Measurements from ENCODE around the gene RBBP9. TPM values are rescaled to one million over a fixed set of nuclear protein-coding genes. Genes with fewer than 3 reads are reported as not detected.

The RBBP9 gene
- total RNA-seq, 2 donors from 2014 or later: 7.7 to 23.8 TPM

DNA sequence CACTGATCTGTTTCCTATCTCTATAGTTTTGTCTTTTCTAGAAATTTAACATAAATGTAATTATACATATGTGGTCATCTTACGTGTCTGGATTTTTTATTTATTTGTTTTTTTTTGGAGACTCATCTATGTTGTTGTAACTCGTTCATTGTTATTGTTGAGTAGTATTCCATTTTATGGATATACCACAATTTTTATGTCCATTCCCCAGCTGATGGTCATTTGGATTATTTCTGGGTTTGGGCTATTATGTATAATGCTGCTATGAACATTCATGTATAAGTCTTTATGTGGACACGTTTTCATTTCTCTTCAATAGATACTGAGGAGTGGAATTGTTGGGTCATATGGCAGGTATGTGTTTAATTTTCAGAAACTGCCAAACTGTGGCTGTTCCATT lies 40.4 kb downstream of the RBBP9 start:
- Mint-ChIP-seq H3K9me3 (peaks cover 3 to 5% of the 10 kb centered on the region in 2 donors), H3K27ac (no peak overlapping the region), H3K36me3 (peaks cover 0 to 4% of the 10 kb centered on the region in 2 donors)
- DNase-seq (ENCODE audit: low spot score in 2 of 2) (no peak), ATAC-seq (no peak)

DNA sequence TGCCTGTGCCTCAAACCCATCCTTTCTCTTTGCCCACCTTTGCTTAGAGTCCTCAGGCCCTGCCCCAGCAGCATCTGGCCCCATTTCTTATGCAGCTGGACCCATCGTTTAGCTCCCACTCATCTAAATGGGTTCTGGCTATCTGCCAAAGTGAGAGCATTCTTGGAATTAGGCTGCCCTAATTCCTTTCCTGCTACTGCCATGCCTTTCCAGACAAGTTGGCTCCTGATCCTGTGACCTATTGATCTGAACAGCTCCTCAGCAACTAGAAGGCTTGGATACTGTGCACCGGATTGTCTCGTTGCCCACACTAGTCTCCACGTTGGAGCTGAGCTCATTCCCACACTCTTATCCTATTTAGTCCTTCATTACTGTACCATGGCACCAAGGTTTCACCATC lies 53.1 kb downstream of the RBBP9 start:
- no peaks in the 10 kb centered on the region for H3K9me3 Mint-ChIP-seq
- DNase-seq (ENCODE audit: low spot score in 2 of 2): no peak
- no peak overlapping the region for H3K27ac Mint-ChIP-seq
- ATAC-seq: no peak
- no peaks in the 10 kb centered on the region for H3K36me3 Mint-ChIP-seq

DNA sequence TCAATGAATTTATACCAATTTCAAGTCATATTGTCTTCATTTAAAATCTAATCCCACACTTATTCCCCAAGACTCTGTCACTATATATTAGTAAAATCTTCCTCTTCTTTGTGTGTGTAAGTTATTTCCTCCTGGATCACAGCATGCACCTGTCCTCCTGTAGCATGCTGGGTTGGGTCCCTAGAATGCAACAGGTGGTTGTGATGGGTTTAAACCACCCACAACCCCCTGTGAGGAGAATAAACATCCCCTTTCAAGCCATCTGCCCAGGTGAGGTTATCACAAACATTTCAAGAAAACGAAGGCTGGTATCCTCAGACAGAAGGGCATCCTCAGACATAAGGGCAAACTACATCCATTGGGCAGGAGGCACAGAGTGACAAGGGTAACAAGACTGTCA lies 56.6 kb downstream of the RBBP9 start:
- DNase-seq (ENCODE audit: low spot score in 2 of 2) (no peak), ATAC-seq (no peak)
- H3K27ac Mint-ChIP-seq: no peak overlapping the region
- no peaks in the 10 kb centered on the region for H3K36me3 Mint-ChIP-seq
- H3K9me3 Mint-ChIP-seq: no peaks in the 10 kb centered on the region

DNA sequence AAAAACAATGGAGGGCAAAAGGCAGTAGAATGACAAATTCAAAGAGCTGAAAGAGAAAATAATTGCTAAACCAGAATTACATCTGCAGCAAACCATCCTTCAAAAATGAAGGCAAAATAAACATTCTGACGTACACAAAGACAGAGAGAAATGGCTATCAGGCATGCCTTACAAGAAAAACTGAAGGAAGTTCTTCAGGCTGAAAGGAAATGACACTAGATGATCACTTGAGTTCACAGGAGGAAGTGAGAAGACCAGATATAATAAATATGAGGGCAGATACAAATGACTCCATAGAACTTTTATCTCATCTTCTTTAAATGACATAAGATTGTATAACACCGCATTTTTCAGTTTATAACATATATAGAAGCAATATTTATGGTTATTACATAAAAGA lies 60.2 kb downstream of the RBBP9 start:
- DNase-seq (ENCODE audit: low spot score in 2 of 2) (no peak), ATAC-seq (no peak)
- Mint-ChIP-seq H3K27ac (no peak overlapping the region), H3K36me3 (no peaks in the 10 kb centered on the region), H3K9me3 (no peaks in the 10 kb centered on the region)

Other genes starting within 250 kb of the RBBP9 start
- 1 to 10 TPM; 4.7 to 9.9 TPM for gene ZNF133, start 208.7 kb downstream of the RBBP9 start, total RNA-seq
- 1 to 10 TPM; 1.3 to 2.4 TPM for gene DZANK1, start 30.2 kb downstream of the RBBP9 start, total RNA-seq
- gene POLR3F, start 29.8 kb downstream of the RBBP9 start, total RNA-seq: 1 to 10 TPM; 2.9 to 9.0 TPM
- 10 to 100 TPM; 92.2 to 97.0 TPM for gene SEC23B, start 10.7 kb upstream of the RBBP9 start, total RNA-seq
- 10 to 100 TPM; 70.3 to 85.5 TPM for gene SMIM26, start 70.2 kb upstream of the RBBP9 start, total RNA-seq
- 10 to 100 TPM; 25.3 to 54.3 TPM for gene DTD1, start 90.8 kb upstream of the RBBP9 start, total RNA-seq

Data from activated naive CD4-positive, alpha-beta T cell treated with anti-CD3 and anti-CD28 coated beads, Interleukin-2, amount 50 U/mL, for 72 hours (primary cell).